HG02852 (cell line): ENCODE measurements around the gene PTPRN2.

Source experiments
- ATAC-seq: cut with Tn5 transposase; IDR thresholded peaks from one replicate; pipeline ENCODE4 v1.9.1; 2021; ENCODE audit warnings: mild to moderate bottlenecking, moderate library complexity; ENCODE audit not compliant: unreplicated experiment

The PTPRN2 gene

GRCh38 chr7:157617401-157617800 lies 970.2 kb downstream of the PTPRN2 start:
- no peak for ATAC-seq

GRCh38 chr7:157616931-157617330 lies 970.7 kb downstream of the PTPRN2 start:
- no peak for ATAC-seq

- ATAC-seq: no peak
These were observed 971.2 kb downstream of the PTPRN2 start for GRCh38 chr7:157616426-157616825.

GRCh38 chr7:157615852-157616251 lies 971.8 kb downstream of the PTPRN2 start:
- ATAC-seq: no peak

- ATAC-seq: no peak
These were observed 972.4 kb downstream of the PTPRN2 start for GRCh38 chr7:157615101-157615817.

- no peak for ATAC-seq
These were observed 973.1 kb downstream of the PTPRN2 start for GRCh38 chr7:157614457-157615020.

- ATAC-seq: no peak
These were observed 973.9 kb downstream of the PTPRN2 start for GRCh38 chr7:157613575-157614322.

- ATAC-seq: peak; percentile 73
These were observed 974.7 kb downstream of the PTPRN2 start for GRCh38 chr7:157612664-157613561.

GRCh38 chr7:157612009-157612663 lies 975.5 kb downstream of the PTPRN2 start:
- no peak for ATAC-seq

- no peak for ATAC-seq
These were observed 976.3 kb downstream of the PTPRN2 start for GRCh38 chr7:157611341-157611740.

GRCh38 chr7:157610671-157611295 lies 976.8 kb downstream of the PTPRN2 start:
- ATAC-seq: no peak

GRCh38 chr7:157609932-157610640 lies 977.5 kb downstream of the PTPRN2 start:
- no peak for ATAC-seq

- no peak for ATAC-seq
These were observed 978.1 kb downstream of the PTPRN2 start for GRCh38 chr7:157609516-157609915.

GRCh38 chr7:157607218-157607617 lies 980.4 kb downstream of the PTPRN2 start:
- no peak for ATAC-seq

- no peak for ATAC-seq
These were observed 981.5 kb downstream of the PTPRN2 start for GRCh38 chr7:157606140-157606539.

GRCh38 chr7:157605638-157606037 lies 982.0 kb downstream of the PTPRN2 start:
- ATAC-seq: no peak

- ATAC-seq: no peak
These were observed 982.8 kb downstream of the PTPRN2 start for GRCh38 chr7:157604661-157605381.

- no peak for ATAC-seq
These were observed 983.9 kb downstream of the PTPRN2 start for GRCh38 chr7:157603716-157604115.

GRCh38 chr7:157603005-157603404 lies 984.6 kb downstream of the PTPRN2 start:
- ATAC-seq: no peak
